Umbilical cord (tissue), 2 donors: Measurements from ENCODE around the gene UGT1A9. TPM values are rescaled to one million over a fixed set of nuclear protein-coding genes. Genes with fewer than 3 reads are reported as not detected.

ENCODE experiments used
- DNase-seq: peaks from one replicate; pipeline ENCODE4 v3.0.0-alpha.2; 2015; ENCODE audit warnings: low spot score
- total RNA-seq: library from RNA; depleted of rRNA; stranded (reverse); fragments of >200 nt; gene quantifications from one replicate; pipeline ENCODE4 v1.2.3, GENCODE V29; 2014; ENCODE audit warnings: low replicate concordance; ENCODE audit not compliant: insufficient read depth

Gene UGT1A9
- total RNA-seq, 1 donor from 2014 or later, result 0.48 TPM

DNA sequence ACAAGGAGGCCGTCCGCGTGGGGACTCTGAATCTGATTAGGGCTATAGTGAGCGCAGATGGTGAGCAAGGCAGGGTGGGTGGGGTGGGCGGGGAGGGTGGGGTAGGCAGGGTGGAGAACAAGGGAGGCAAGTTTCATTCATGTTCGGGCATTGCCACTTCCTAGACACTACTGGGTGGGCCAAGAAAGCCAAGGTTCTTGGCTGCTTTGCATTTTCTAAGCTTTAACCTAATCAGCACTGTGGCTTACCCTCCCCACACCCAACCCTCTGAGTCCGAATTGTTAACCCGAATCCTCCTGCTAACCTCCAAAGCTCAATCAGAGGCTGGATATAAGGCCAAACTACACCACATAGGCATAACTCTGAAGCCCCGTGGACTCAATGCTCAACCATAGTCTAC is 124.6 kb downstream of the UGT1A9 start:
- DNase-seq, result no peak

DNA sequence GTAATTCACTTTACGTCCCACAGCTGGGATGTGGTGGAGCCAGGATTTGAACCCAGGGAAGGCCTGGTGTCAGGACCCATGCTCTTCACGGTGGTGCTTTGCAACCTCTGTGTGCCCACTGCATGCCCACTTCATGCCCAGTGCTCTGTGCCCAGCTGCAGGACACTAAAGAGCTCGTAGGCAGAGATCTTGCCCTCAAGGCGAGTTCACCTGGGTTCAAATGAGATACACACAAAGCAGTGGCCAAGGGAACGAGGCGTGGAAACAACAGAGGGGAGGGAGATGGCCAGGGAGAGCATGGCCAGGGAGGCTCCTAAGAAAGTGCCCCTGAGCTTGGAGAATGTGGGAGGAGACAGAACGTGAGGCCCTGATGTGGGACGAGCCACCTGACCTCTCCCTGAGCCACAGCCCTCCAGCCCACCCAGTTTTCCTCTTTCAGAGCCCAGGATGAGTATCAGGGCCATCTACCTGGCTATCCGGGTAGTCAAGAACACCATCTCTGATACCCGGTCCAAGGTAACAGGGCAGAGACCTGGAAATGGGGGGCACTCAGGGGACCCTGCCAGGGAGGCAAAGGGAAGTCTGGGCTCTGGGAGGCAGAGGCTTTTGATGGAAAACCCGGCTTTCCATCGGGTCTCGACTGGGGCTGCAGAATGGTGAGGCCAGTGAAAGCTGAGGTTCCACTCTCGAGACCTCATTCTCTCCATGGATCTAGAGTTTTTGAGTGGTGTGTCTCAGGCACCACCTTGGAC is 126.8 kb downstream of the UGT1A9 start:
- no peak for DNase-seq

DNA sequence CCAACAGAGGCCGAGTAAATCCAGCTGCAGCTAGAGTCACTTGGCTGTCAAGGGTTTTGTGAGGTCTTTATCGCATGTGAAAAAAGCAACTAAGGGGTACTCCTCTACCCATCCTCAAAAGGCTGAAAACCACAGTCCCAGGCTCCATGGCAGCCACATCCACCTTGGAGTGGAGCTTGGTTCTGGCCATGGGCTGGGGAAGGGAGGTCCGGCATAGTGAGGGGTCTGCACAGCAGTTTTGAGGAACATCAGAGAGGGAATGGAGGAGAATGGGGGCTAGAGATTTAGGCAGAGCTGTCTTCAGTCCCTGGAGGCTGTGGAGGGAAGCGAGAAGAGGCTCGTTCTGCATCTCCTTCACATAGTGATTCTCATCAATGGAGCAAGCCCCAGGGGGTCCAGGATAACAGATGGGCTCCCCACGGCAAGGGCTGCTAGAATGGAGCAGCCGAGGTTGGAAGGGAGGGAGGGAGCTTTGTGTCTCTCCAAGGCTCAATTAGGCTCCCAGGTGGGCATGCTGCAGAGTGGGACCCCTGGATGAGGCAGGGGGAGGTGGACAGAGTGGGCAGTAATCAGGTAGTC is 127.5 kb downstream of the UGT1A9 start:
- DNase-seq, result no peak

DNA sequence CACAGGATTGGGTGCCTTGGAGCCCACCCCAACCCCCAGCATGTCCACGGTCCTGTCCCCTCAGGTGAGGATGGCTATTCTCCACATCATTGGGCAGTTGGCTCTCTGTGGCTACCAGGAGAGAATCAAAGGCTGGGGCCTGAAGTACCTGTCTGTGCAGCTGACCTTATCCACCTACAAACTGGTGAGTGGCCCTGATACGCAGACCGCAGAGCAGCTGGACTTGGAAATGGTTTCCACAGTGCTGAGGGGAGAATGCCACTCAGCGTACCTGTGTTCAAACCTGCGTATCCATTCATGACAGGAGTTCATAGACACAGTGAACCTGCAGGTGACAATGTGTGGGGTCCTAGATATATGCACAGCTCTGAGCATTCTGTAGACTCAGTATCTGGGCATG is 128.0 kb downstream of the UGT1A9 start:
- DNase-seq, result no peak

DNA sequence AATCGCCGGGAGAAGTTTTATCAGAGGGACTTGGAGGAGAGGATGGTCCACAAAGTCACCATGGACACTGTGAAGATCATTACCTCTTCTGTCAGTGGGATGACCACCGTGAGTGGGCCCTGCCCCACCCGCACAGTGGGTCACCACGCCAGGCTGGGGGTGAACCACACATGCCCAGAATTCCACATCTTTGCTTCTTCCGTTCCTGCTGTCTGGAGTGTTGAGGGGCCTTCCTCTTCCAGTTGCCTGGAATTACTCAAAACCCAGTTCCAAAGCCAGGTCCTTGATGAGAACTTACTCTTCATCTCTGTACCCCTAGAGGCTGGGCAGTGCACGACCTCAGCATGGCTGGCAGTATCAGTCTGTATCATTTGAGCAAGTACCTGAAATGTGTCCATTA is 128.5 kb downstream of the UGT1A9 start:
- DNase-seq, result no peak

DNA sequence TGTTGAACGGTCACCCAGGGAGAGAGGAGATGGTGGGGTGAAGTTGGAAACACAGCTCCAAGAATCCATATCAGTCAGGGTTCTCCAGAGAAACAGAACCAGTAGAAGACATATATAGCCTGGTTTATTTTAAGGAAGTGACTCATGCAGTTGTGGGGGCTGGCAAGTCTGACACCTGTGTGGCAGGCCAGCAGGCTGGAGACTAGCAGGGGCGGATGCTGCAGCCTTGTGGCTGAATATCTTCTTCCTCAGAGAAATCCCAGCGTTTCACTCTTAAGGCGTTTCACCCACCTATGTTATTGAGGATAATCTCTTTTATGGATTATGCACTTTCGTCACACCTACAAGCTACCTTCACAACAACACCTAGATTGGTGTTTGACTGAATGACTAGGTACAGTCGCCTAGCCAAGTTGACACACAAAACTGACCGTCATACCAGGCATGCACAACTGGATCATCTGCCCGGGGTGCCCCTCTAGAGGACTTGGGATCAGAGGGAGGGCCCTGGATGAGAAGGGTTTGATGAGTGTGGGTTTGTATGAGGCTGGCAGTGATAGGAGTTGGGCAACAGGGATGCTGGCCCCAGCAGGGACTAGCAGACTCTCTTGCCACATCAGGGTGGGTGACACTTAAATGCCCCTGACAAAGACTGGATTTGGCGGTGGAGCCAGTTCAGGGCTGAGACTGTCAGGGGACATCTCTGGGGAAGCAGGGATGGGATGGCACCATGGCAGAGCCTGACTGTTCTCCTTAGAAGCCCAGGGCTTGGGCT is 129.8 kb downstream of the UGT1A9 start:
- DNase-seq, result no peak

DNA sequence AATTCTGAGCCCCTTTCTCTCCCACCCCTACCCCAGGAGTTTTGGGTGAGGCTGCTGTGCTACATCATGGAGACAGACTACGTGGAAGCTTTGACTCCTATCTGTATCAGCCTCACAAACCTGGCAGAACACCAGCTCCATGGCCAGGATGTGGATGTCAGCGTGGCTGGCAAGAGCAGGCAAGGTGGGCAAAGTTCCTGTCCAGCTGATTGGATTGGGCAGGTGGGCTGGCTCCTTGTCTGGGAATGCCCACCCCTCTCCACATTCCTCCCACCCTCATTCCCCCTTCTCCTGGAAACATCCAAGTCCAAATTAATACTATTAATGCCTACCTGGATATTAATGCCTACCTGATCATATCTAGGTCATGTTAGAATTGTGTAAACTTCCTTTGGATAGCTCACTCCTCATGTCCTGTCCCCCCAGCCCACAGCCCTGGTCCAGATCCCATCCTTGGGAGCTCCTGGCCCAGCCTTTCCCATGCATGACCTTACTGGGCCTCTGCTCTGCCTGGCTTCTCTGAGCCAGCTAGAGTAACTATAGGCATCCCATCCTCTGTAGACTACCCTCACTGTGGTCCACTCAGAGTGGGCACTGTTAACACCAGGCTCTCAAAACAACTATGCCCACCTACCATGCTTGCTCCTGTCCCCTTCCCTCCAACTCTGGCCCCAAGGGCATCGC is 130.6 kb downstream of the UGT1A9 start:
- no peak for DNase-seq

DNA sequence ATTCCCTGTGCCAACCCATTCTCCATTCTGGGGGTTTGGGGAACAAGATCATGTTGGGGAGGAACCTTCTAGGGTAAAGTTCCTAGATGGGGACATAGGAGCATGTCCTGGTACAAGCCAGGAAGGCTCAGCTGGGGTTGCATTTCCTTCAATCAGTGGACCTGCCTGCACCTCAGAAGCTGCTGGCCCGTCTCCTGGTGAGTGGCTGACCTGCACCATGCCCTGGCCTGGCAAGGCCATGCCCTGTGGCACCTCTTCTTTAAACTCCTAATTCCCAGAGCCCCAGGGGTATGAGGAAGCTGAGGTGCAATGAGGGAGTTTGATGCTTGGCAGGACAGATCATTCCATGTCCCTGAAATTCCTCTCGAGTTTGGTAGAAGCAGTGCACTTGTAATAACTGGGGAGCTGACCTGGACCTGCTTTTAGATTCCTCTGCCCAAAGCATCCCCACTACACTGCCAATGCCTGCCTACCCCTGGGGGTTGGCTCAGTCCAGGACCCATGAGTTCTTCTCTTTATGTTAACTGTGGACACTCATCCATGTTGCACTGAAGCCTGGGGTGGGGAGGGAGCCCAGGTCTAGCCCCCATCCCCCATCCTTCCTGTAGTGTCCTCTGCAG is 131.7 kb downstream of the UGT1A9 start:
- no peak for DNase-seq

DNA sequence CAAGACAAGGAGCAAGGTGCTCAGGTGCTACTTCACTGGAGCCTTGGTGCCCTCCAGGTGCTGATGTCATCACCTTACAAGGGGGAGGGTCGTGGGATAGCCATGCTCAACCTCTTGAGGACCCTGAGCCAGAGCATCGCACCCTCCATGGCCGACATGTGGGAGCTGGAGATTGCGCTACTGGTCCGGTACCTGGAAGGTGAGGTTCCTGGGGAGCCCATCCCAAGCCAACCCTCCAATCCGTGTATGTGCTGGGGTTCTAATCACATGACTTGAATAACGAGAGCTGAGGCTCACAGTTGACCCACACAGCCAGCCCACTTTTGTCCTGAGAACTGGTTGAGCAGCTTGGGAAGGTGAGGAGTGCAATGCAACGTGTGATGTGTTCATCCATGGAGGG is 132.3 kb downstream of the UGT1A9 start:
- DNase-seq, result no peak

DNA sequence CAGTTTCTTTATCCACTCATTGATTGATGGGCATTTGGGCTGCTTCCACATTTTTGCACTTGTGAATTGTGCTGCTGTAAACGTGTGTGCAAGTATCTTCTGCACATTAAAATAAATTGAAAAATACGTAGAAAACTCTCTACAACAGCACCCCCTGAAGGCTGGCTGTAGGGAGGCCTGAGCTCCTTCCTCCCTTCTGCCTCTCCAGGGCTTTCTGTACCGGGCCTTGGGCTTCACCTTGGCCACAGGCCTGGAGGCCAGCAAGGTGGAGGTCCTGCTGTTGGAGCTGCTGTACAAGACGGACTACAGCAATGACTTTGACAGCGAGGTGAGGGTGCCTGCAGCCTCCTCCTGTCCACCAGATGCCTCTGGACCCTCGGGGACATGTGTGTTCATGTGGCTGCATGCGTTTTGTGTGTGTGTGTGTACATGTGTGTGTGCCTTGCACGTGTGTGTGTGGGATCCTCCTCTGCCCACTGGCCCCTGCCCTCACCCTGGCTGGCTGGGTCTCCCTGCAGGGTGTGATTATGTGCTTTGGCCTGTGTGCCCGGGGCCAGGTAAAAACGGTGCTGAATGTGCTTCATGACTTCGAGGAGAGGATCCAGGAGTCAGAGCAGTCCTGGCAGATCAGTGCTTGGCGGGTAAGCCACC is 135.6 kb downstream of the UGT1A9 start:
- no peak for DNase-seq

DNA sequence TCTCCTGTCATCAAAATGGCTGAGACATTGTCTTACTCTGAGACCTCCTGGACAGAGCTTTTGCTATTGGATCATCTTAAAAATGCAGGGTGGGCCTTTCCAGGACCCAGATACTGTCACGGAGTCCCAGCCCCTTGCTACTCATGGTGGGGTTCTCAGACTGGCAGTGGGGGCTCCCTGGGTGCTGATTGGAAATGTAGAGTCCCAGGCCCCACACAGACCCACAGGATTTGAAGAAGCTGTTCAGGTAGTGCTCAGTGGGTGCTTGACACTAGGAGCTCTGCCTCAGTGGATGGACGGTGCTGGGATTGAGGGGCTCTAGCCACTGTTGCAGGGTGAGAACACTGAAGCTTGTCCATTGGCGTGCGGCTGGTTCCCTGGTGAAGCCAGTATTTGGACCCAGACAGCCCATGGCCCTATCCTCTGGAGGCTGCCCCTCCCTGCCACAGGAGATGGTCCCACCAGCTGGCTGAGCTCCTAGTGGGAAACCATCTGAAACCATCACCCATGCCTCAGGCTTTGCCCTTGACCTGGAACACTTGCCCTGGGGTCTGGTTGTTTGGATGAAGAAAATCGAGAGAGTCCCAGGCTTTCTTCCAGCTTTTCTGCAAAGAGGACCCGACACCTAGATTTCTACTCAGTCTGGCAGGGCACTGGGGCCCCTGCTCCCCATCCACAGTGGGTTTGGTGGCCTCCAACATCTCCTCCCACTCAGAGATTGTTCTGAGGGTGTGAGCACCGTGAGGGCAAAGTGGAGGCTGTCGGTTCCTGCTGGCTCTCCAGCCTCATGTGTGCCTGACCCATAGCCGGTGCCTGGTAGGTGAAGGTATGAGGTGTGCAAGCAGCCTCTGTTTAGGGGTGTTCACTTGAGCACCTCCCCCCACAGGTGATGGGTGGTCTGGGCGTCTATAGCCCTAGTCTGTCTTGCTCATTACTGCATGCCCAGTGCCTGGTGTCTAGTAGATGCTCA is 136.6 kb downstream of the UGT1A9 start:
- DNase-seq, result no peak

DNA sequence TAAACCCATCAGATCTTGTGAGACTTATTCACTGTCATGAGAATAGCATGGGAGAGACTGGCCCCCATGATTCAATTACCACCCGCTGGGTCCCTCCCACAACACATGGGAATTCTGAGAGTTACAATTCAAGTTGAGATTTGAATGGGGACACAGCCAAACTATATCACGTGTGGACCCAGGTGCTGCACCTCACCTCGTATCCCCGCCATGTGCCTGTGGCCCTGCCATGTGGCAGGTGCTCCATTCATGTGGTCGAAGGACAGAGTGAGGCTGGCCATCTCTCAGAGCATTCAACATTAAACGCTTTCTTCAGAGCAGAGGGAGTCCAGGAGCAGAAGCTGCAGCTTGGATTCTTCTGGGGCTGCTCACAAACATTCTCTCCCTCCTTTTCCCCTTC is 138.7 kb downstream of the UGT1A9 start:
- no peak for DNase-seq

DNA sequence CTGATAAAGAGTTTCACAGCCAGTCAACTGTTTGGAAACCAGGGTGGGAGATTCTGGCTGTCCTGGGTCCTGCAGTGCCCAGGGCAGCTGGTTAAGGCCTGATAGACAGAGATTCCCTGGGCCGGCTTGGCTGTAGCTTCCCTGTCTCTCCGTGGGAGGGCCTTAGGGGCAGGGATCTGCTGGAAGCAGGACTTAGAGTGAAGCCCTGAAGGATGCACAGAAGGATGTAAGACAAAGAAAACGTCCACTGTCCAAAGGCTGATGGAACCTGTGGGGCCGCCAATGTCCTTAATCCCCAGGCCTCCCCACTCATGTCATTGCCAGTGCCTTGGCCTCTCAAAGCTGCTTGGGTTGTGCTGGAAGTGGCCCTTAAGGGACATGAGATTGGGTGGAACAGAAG is 139.4 kb downstream of the UGT1A9 start:
- DNase-seq, result no peak

DNA sequence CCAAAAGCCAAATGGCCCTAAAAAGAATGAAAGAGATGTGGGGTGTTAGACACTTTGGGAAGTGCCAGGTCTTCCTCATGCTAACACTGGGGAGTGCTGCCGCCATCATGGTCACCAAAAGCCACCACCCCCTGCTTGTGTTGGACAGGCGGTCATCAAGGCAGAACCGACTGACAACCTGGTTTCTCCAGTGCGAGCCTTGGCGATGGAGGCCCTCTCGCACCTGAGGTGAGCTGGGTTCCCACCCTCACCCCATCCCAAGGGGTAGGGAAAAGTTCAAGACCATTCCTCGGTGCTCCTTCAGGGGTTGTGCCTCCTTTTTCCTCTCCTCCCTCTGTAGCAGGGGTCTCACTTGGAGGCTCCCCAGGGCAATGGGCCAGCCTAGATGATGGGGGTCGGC is 140.0 kb downstream of the UGT1A9 start:
- DNase-seq, result no peak

DNA sequence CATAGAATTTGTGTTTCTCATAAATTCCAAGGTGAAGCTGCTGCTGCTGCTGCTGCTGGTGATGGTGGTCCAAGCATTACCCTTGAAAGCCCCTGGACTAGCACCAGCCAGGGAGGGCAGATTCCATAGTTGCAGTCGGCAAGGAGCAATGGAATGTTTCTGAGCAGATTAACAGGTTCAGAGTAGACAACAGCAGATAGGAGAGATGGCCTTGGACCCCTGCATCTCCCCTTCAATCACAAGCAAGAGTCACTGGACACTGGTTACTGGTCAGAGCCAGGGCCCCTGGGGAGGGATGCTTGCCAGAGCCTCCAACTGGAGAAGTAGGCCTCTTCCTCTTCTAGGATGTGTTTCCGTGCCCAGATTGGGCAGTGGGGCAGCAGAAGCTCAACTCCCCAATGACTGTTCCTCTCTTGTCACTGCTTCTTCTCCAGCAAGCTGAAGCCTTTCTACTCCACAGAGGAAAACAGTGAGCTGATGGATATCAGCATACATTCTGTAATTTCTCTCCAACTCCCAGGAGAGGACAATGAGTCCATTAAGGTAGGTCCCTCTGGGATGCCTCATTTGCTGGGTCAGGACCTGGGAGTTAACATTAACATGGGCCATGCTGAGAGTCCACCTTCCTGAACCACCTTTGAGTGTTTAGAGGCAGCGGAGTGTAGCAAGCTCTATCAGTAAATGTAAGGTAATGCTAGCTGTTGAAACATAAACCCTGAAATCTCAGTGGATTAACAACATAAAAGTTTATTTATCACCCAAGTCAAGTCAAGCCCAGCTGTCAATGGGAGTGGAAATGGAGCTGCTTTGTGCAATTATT is 141.7 kb downstream of the UGT1A9 start:
- DNase-seq, result no peak

DNA sequence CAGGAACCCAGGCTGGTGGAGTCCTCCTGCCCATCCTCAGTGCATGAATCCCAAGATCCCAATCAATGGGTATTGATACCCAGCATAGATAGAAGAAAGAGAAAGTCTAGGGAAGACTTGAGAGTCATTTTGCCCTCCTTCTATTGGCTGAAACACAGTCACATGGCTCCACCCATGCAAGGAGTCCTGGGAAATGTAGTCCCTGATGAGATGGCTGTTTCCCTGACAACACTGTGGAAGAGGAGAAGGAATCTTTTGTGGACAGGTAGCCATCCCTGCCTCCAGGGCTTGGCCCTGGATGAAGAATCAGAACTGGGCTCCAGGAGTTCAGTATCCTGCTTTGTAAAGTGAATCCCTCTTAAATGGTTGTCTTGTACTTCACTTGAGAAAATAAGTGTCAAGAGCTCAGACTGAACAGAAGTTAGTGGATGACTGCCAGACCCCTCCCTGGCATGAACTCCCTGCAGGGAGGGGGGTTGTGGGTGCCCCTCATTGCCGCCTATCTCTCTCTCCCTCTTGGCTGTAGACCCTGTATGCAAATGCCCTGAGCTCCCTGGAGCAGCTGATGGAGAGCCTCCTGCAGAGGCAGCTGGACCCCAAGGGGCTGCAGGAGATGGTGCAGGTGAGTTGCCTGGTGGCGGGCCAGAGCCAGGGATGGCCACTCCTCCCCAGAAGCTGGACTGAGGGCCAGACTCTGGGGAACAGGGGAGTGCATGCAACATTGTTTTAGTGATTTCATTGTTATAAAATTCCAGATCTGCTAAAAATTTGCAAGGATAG is 142.5 kb downstream of the UGT1A9 start:
- DNase-seq, result no peak

DNA sequence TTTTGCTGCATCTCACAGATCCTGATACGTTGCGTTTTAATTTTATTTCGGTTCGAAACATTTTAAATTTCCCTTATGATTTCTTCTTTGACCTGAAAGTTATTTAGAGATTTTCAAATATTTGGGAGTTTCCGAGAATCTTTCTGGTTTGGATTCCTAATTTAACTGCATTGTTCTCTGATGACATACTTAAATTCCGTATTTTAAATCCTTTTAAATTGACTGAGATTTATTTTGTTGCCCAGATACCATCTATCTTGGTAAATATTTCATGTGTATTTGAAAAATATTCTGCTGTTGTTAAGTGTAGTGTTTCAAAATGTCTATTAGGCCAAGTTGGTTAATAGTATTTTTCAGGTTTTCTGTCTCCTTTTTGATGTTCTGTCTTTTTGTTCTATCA is 144.2 kb downstream of the UGT1A9 start:
- DNase-seq, result no peak

DNA sequence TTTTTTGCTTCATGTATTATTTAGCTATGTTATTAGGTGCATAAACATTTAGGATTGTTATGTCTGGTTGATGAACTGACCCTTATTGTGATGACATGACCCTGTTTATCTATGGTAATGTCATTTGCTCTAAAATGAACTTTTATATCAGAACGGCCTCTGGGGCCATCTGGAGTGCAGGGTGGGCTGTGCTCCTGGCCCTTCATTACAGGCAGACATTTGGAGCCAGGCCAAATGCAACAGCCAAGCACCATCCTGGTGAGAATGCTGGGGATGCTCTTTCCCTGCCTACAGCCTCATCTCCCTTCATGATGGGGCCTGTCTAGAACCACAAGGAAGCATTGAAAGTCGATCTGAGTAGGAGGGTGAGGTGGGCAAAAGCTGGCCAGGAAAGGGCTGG is 144.6 kb downstream of the UGT1A9 start:
- no peak for DNase-seq
